ENCODE results near the gene SOX5.

Gene SOX5

DNA sequence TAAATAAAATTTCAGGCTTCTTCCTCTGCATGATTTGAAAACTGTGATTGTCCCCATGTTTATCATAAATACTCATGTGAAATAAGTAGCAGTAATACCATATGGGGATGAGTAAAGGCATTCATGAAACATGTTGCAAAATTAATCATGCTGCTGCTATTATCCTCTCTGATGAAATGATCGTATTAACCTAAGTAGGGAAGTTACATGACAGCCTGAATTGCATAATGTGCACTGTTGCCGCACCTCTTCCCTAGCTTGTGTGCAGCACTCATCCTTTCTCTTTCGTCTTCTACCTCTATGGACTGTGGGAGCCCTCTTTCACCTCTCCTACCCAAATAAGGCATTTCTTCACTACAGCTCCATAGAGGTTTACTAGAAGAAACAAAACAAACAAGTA, 367.6 kb downstream of the SOX5 start:
- FAIRE-seq (peak; percentile 96), DNase-seq (ENCODE audit: insufficient read length, low spot score) (no peak)
- TF ChIP-seq, protein P1, sequence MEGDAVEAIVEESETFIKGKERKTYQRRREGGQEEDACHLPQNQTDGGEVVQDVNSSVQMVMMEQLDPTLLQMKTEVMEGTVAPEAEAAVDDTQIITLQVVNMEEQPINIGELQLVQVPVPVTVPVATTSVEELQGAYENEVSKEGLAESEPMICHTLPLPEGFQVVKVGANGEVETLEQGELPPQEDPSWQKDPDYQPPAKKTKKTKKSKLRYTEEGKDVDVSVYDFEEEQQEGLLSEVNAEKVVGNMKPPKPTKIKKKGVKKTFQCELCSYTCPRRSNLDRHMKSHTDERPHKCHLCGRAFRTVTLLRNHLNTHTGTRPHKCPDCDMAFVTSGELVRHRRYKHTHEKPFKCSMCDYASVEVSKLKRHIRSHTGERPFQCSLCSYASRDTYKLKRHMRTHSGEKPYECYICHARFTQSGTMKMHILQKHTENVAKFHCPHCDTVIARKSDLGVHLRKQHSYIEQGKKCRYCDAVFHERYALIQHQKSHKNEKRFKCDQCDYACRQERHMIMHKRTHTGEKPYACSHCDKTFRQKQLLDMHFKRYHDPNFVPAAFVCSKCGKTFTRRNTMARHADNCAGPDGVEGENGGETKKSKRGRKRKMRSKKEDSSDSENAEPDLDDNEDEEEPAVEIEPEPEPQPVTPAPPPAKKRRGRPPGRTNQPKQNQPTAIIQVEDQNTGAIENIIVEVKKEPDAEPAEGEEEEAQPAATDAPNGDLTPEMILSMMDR (IDR thresholded peaks at IDR 0.05; ENCODE audit: insufficient read depth, missing control alignments), result no peak

DNA sequence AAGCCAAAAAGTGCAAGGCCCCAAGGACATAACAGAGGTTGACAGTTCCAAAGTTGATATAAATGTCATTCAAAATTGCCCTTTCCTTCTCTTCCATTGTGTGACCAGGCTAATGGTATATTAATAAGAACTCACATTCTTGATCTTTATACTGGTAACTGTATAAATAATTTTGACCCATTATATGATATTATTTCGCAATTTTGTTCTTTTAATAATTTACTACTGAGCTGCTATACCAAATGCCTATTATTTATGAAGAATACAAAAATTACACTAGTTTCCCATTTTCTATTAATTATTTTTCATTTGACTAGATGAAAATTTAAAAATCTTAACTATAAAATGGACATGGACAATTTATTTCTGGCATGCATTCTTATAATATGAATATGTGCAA, 370.2 kb downstream of the SOX5 start:
- FAIRE-seq (no peak), DNase-seq (ENCODE audit: insufficient read length, low spot score) (no peak)
- TF ChIP-seq, protein P1 (IDR thresholded peaks at IDR 0.05; ENCODE audit: insufficient read depth, missing control alignments), result no peak

DNA sequence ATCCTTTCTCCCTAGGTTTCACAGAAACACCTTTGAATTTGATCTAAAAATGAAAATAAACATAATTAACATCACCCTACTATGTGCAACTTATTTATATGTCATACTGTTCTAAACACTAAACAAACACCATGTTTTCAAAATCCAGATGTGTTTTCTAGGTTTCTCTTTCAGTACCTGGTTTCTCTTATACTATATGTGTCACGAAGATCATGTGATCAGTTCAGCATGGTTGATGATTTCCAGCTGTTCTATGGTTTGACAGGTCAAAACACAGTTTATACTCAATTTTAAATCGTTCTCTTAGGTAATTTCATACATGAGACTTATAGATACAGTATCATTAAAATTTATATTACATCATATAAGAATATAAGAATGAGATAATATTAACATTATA, 373.1 kb downstream of the SOX5 start:
- TF ChIP-seq, protein P1 (IDR thresholded peaks at IDR 0.05; ENCODE audit: insufficient read depth, missing control alignments), result no peak
- no peak for FAIRE-seq
- DNase-seq (ENCODE audit: insufficient read length, low spot score), result no peak

DNA sequence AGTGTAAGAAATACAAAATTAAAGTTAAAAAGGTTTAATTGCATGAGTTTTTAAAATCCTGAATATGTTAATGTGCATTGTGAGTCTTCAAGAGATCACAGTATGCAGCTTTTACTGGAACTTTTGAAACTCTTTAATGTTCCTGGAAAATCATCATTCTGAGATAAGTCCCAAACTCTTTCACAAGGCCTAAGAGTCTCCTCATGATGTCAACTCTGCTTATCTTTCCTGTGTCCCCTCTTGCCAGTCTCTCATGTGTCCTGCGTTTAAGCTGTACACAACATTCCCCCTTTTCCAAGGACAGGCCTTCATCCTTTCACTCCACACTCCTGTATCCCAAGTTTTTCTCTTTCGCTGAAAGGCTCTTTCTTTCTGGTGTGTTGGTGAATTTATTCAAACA, 380.1 kb downstream of the SOX5 start:
- no peak for DNase-seq (ENCODE audit: insufficient read length, low spot score)
- FAIRE-seq, result no peak
- TF ChIP-seq, protein P1 (IDR thresholded peaks at IDR 0.05; ENCODE audit: insufficient read depth, missing control alignments), result no peak

DNA sequence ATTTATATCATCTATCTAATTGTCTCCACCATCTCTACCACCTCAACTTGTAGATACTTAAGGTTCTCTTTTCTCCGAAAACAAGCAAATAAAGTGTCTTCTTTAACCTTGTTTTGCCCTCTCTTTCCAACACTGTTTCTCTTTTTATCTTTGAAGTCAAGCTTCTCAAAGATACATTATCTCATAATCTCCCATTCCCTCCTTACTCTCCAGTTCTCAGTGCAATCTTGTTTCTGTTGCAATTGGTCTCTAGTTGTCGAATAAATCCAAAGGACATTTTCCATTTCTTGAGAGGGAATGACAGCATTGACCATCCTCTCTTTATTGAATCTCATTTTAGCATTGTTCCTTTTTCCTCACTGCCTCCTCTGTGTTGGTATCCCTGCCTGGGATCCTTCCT, 383.3 kb downstream of the SOX5 start:
- FAIRE-seq (peak; percentile 6), DNase-seq (ENCODE audit: insufficient read length, low spot score) (no peak)
- TF ChIP-seq, protein P1 (IDR thresholded peaks at IDR 0.05; ENCODE audit: insufficient read depth, missing control alignments), result no peak

DNA sequence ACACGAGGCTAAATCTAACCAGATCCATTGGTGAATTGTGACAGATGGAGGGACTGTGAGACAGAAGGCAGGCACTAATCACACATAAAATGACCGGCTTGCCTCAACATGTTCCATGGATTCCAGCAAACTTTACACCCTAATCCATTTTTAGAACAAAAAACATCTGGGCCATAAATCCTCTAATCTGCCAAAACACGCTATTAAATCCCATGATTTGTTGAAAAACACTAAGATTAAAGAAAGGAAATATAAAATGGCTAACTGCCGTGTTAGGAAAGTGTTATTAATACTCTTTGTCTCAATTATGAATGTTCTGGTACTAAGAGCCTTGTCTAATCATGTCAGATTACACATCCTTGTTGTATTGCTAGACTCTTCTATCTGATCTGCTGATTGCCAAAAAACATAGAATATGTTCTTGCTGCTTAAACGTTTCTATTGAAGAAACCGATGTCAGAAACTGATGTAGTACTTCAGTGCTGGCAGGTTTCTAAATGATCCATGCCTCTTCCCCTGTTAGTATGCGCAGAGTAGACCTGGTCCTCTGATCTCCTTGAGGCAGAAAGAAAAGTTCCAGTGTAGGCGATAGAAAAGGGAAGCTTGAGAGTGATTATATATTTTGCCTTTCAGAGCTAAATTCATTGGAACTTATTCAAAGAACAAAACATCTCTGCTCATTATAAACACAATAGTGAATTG, 384.9 kb downstream of the SOX5 start:
- peak; percentile 97 for FAIRE-seq

More for the DNA sequence above, 384.9 kb downstream of the SOX5 start:
- no peak for DNase-seq (ENCODE audit: insufficient read length, low spot score)
- TF ChIP-seq, protein P1 (IDR thresholded peaks at IDR 0.05; ENCODE audit: insufficient read depth, missing control alignments), result no peak
